Hepatocyte (in vitro differentiated cells): Measurements from ENCODE around the gene KCNK3. TPM values are rescaled to one million over a fixed set of nuclear protein-coding genes. Genes with fewer than 3 reads are reported as not detected.

Experiments used
- DNase-seq: peaks from one replicate; pipeline ENCODE4 v3.0.0-alpha.2; 2016; ENCODE audit warnings: low spot score
- H2AFZ ChIP-seq: fragments of 200-600 bp; sonication (generic); 2 replicates; pipeline ENCODE4 v1.6.0; 2016; ENCODE audit warnings: antibody characterized with exemption, mild to moderate bottlenecking
- H3K27ac ChIP-seq: fragments of 200-600 bp; sonication (generic); 2 replicates; pipeline ENCODE4 v1.5.1; 2016; ENCODE audit warnings: mild to moderate bottlenecking
- H3K27me3 ChIP-seq: fragments of 200-600 bp; sonication (generic); 2 replicates; pipeline ENCODE4 v1.6.1; 2016
- H3K36me3 ChIP-seq: fragments of 200-600 bp; sonication (generic); replicated peaks from 2 replicates; pipeline ENCODE4 v1.5.1; 2016; ENCODE audit warnings: low read depth; ENCODE audit not compliant: insufficient read depth
- H3K4me1 ChIP-seq: fragments of 200-600 bp; sonication (generic); 2 replicates; pipeline ENCODE4 v1.5.1; 2016; ENCODE audit warnings: mild to moderate bottlenecking, moderate library complexity; ENCODE audit not compliant: insufficient read depth
- H3K4me2 ChIP-seq: fragments of 200-600 bp; sonication (generic); 2 replicates; pipeline ENCODE4 v1.6.0; 2016
- H3K4me3 ChIP-seq: fragments of 200-600 bp; sonication (generic); 2 replicates; pipeline ENCODE4 v1.5.1; 2016; ENCODE audit warnings: mild to moderate bottlenecking
- H3K79me2 ChIP-seq: fragments of 200-600 bp; sonication (generic); 2 replicates; pipeline ENCODE4 v1.6.0; 2017; ENCODE audit warnings: mild to moderate bottlenecking
- H3K9me2 ChIP-seq: fragments of 200-600 bp; sonication (generic); replicated peaks from 2 replicates; pipeline ENCODE4 v1.6.0; 2017; ENCODE audit warnings: mild to moderate bottlenecking; ENCODE audit not compliant: insufficient read depth
- H3K9me3 ChIP-seq: fragments of 200-600 bp; sonication (generic); 2 replicates; pipeline ENCODE4 v1.5.1; 2016; ENCODE audit warnings: low read depth, mild to moderate bottlenecking
- H4K20me1 ChIP-seq: fragments of 200-600 bp; sonication (generic); 2 replicates; pipeline ENCODE4 v1.6.0; 2016; ENCODE audit warnings: mild to moderate bottlenecking; ENCODE audit not compliant: insufficient read depth, poor library complexity, severe bottlenecking
- EZH2 ChIP-seq: fragments of 200-600 bp; sonication (generic); IDR thresholded peaks from 2 replicates; pipeline ENCODE4 v1.6.1; 2016; ENCODE audit warnings: antibody characterized with exemption, mild to moderate bottlenecking, borderline replicate concordance
- EZH2phosphoT487 ChIP-seq: fragments of 200-600 bp; sonication (generic); IDR thresholded peaks from one replicate; pipeline ENCODE4 v1.6.1; 2018; ENCODE audit warnings: antibody characterized with exemption, mild to moderate bottlenecking, low read depth, moderate library complexity; ENCODE audit not compliant: unreplicated experiment, severe bottlenecking
- whole genome bisulfite sequencing: methylation state at CpG from one replicate; pipeline ENCODE4 v1.1.6; 2016; ENCODE audit warnings: low lambda C conversion rate; ENCODE audit errors: missing lambda C conversion rate; 5-methylcytosine and 5-hydroxymethylcytosine counted together
- polyA plus RNA-seq: library from polyadenylated mRNA; unstranded; fragments of >200 nt; fragmentation: Nextera tagmentation; extraction: Ambion mirVana; gene quantifications from 2 replicates; pipeline ENCODE4 v1.2.1, GENCODE V29; 2016
- total RNA-seq: library from RNA; depleted of rRNA; stranded (reverse); fragments of >200 nt; gene quantifications from 2 replicates; pipeline ENCODE4 v1.2.3, GENCODE V29; 2014
- TF ChIP-seq, protein P1 (sequence below): fragments of 200-600 bp; sonication (generic); IDR thresholded peaks from 2 replicates; pipeline ENCODE4 v1.5.1; 2016; ENCODE audit warnings: antibody characterized with exemption, mild to moderate bottlenecking; ENCODE audit not compliant: poor library complexity

Gene KCNK3
- total and polyA plus RNA-seq, 2 experiments from 2014 or later = 8.2 to 9.4 TPM

DNA sequence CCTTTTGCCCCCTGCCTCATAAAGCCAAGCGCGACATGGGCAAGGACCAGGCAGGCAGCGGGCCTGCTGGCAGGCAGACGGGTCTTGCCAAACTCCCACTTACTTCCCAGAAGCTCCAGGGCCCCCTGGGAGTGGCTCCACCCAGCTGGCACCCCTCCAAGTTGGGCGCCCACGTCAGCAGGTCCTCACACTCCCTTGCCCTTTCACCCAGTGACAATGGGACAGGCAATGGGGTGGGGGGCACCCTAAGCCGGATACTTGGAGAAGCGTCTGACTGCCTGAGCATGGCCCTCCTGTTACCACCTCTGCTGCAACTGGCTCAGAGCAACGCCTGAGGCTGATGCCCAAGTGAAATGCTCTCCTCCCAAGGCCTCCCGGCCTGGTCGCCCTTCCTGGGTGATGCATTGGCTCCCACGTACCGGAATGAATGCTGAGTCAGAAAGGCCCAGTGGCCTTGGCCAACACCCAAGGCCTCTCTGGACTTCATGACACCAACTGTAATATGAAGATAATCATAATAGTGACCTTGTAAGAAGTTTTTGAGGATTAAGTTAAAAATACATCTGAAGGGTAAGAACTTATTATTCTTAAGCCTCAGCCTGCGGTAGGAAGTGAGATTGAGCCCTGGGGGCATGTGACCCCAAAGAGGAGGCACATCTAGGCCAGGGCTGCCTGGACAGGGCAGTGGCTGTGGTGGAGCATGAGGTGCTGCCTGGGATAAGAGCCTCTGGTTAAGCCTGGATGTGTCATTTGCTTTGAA lies 31.6 kb downstream of the KCNK3 start:
- no peak overlapping the region for H3K4me2 ChIP-seq
- peaks cover 37% of the 10 kb centered on the region for H3K4me1 ChIP-seq
- no peak overlapping the region for H2AFZ ChIP-seq
- no peaks in the 10 kb centered on the region for H3K27me3 ChIP-seq
- H3K79me2 ChIP-seq = no peaks in the 10 kb centered on the region
- H3K4me3 ChIP-seq = no peak overlapping the region
- WGBS = 80% methylated on average over 14 of the region's 14 CpGs
- H3K9me2 ChIP-seq = no peaks in the 10 kb centered on the region
- peak; percentile 48 for DNase-seq
- TF ChIP-seq, protein P1, sequence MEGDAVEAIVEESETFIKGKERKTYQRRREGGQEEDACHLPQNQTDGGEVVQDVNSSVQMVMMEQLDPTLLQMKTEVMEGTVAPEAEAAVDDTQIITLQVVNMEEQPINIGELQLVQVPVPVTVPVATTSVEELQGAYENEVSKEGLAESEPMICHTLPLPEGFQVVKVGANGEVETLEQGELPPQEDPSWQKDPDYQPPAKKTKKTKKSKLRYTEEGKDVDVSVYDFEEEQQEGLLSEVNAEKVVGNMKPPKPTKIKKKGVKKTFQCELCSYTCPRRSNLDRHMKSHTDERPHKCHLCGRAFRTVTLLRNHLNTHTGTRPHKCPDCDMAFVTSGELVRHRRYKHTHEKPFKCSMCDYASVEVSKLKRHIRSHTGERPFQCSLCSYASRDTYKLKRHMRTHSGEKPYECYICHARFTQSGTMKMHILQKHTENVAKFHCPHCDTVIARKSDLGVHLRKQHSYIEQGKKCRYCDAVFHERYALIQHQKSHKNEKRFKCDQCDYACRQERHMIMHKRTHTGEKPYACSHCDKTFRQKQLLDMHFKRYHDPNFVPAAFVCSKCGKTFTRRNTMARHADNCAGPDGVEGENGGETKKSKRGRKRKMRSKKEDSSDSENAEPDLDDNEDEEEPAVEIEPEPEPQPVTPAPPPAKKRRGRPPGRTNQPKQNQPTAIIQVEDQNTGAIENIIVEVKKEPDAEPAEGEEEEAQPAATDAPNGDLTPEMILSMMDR = no peak
- peak overlapping the region; percentile 77 for H3K27ac ChIP-seq
- no peaks in the 10 kb centered on the region for H4K20me1 ChIP-seq
- no peaks in the 10 kb centered on the region for H3K9me3 ChIP-seq
- no peaks in the 10 kb centered on the region for H3K36me3 ChIP-seq

DNA sequence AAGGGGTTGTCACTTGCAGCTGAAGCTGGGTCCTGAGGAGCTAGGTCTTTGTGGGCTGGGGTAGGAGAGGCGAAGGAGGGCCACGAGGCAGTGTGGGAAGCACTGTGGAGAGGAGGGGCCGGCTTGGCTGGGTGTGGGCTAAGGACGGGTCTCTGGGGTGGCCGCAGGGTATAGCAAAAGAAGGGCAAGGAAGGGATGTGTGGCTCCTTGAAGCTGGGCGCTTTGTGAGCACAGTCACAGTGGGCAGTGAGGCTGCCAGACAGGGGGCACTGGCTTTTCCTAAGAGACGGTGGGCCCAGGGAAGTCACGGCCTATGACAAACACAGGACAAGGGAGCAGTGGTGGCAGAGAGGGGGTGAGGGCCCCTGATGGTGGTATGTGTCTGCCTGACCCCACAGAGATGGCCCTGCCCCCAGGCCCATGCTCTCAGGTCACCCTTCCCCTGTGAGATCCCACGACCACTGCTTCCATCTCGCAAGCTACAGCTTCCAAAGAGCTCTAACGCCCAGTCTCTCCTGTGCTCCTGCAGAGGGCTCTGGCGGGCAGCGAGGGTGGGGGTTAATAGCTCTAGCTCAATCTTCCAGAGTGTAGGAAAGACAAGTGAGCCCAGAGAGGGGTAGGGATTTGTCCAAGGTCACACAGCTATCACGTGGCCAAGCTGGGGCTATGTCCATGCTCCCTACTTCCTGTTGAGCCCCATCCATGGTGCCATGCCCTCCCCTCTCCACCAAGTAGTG lies 32.4 kb downstream of the KCNK3 start:
- Histone ChIP-seq H3K4me1 (peaks cover 29% of the 10 kb centered on the region), H3K4me3 (no peak overlapping the region), H3K9me3 (no peaks in the 10 kb centered on the region), H3K9me2 (no peaks in the 10 kb centered on the region), H3K4me2 (no peak overlapping the region), H2AFZ (no peak overlapping the region), H3K36me3 (no peaks in the 10 kb centered on the region), H3K27ac (peak overlapping the region; percentile 77), H4K20me1 (no peaks in the 10 kb centered on the region), H3K79me2 (no peaks in the 10 kb centered on the region), H3K27me3 (no peaks in the 10 kb centered on the region)
- 83% methylated on average over 14 of the region's 14 CpGs for WGBS
- TF ChIP-seq EZH2phosphoT487 (no peak), EZH2 (no peak)
- TF ChIP-seq, protein P1 = no peak
- no peak for DNase-seq

DNA sequence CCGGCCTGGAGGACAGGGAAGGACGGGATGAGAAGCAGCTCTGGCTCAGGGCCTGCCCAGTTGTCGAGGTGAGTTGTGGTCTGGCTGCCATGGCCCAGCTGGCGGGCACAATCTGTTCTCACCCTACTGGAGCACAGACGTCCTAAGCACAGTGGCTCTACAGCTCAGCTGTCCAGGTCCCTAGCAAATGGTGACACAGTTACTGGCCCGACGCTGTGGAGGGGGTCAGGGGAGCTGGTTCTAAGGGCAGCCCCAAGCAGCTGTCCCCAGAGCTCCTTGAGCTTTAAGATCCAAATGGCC lies 32.9 kb downstream of the KCNK3 start:
- DNase-seq = no peak
- Histone ChIP-seq H3K9me2 (no peaks in the 10 kb centered on the region), H3K9me3 (no peaks in the 10 kb centered on the region), H3K4me2 (no peak overlapping the region), H3K4me3 (no peak overlapping the region), H3K27ac (no peak overlapping the region), H3K4me1 (peaks cover 25% of the 10 kb centered on the region), H3K79me2 (no peaks in the 10 kb centered on the region), H3K27me3 (no peaks in the 10 kb centered on the region), H4K20me1 (no peaks in the 10 kb centered on the region), H3K36me3 (no peaks in the 10 kb centered on the region), H2AFZ (no peak overlapping the region)
- TF ChIP-seq, protein P1 = no peak
- WGBS = 85% methylated on average over 7 of the region's 7 CpGs
